ENCODE data around the gene IGHMBP2.

GRCh38 chr11:68942095-68942620 is 38.5 kb downstream of the IGHMBP2 start:
- TF ChIP-seq EZH2phosphoT487 (IDR thresholded peaks at IDR 0.05; ENCODE audit: borderline replicate concordance, low read depth, low read length) (no peak), CTCF (conservative IDR thresholded peaks at IDR 0.05; ENCODE audit: low read length) (no peak)
